HepG2 (cell line): ENCODE measurements around the gene UBE3B. TPM values are rescaled to one million over a fixed set of nuclear protein-coding genes. Genes with fewer than 3 reads are reported as not detected.

Experiments used
- ATAC-seq: fragments of 200-7000 bp; cut with Tn5 transposase; 3 replicates; pipeline ENCODE4 v1.9.1; 2020; ENCODE audit warnings: mild to moderate bottlenecking, moderate library complexity
- BruUV-seq: library from RNA; stranded (reverse); fragments of 400-500 nt; replicated peaks from 2 replicates; lab custom pipeline; 2021; lab: Mats Ljungman, UMichigan
- CTCF ChIA-PET: fragments of 300-600 bp; formaldehyde crosslinking; extraction: SDS; loops from one replicate; lab custom pipeline; 2021; ENCODE audit warnings: low total read pairs, inconsistent platforms, low intra/inter-chr PET ratio; lab: Yijun Ruan, JAX
- POLR2A ChIA-PET: fragments of 350-600 bp; sonication (Branson Sonifier 250); formaldehyde crosslinking; loops from one replicate; lab custom pipeline; 2020; ENCODE audit warnings: antibody characterized with exemption, inconsistent platforms; lab: Yijun Ruan, JAX
- DNase-seq: peaks from one replicate; pipeline ENCODE4 v3.0.0-alpha.2; 2015; ENCODE audit warnings: low spot score
- FAIRE-seq: peaks from 3 replicates; lab custom pipeline; 2011; peaks lifted over from hg19 to GRCh38; lab: Jason Lieb, UNC
- H2AFZ ChIP-seq: one replicate; pipeline ENCODE4 v1.6.1; 2011; ENCODE audit warnings: low read length, inconsistent platforms
- H3K27ac ChIP-seq: fragments of 300-600 bp; 3 replicates; pipeline ENCODE4 v1.8.0; 2011; ENCODE audit warnings: mixed run types, mild to moderate bottlenecking, mixed read lengths, low read length, inconsistent platforms; ENCODE audit not compliant: insufficient read depth; ENCODE audit errors: extremely low read length
- H3K27me3 ChIP-seq, 2 experiments: fragments of 200-600 bp in 1 of 2; 2 replicates in 1 of 2; 3 replicates in 1 of 2; pipeline versions ENCODE4 v1.6.0 to v1.8.0; 2011; ENCODE audit warnings: low read length in 2 of 2, mild to moderate bottlenecking in 2 of 2, moderate library complexity in 2 of 2, inconsistent platforms in 1 of 2; ENCODE audit not compliant: insufficient read depth in 2 of 2, control insufficient read depth in 1 of 2
- H3K36me3 ChIP-seq, 2 experiments: fragments of 200-600 bp in 1 of 2; replicated peaks in 1 of 2; 2 replicates in 1 of 2; 3 replicates in 1 of 2; pipeline versions ENCODE4 v1.5.1 to v1.8.0; 2011; ENCODE audit warnings: low read length in 2 of 2, inconsistent platforms in 1 of 2; ENCODE audit not compliant: insufficient read depth in 2 of 2, control insufficient read depth in 1 of 2
- H3K4me1 ChIP-seq: 2 replicates; pipeline ENCODE4 v1.5.1; 2012; ENCODE audit warnings: low read length, inconsistent platforms; ENCODE audit not compliant: insufficient read depth
- H3K4me2 ChIP-seq: 2 replicates; pipeline ENCODE4 v1.6.0; 2011; ENCODE audit warnings: low read depth, low read length, inconsistent platforms
- H3K4me3 ChIP-seq, 3 experiments: fragments of 200-600 bp in 1 of 3; sonication (generic), shearing (Covaris generic) in 1 of 3; replicated peaks in 1 of 3; 2 replicates each; pipeline ENCODE4 v1.5.1; 2011 to 2016; ENCODE audit warnings: low read length in 3 of 3, inconsistent platforms in 2 of 3, low read depth in 2 of 3, mild to moderate bottlenecking in 2 of 3, control low read depth in 1 of 3, mixed read lengths in 1 of 3; ENCODE audit not compliant: insufficient read depth in 1 of 3
- H3K79me2 ChIP-seq: one replicate; pipeline ENCODE4 v1.6.1; 2011; ENCODE audit warnings: low read length, inconsistent platforms; ENCODE audit not compliant: insufficient read depth
- H3K9ac ChIP-seq: 2 replicates; pipeline ENCODE4 v1.6.0; 2011; ENCODE audit warnings: mild to moderate bottlenecking, low read depth, low read length, inconsistent platforms; ENCODE audit not compliant: insufficient read depth
- H3K9me3 ChIP-seq: 2 replicates; pipeline ENCODE4 v1.5.1; 2012; ENCODE audit warnings: mild to moderate bottlenecking, low read length
- H4K20me1 ChIP-seq: 2 replicates; pipeline ENCODE4 v1.6.0; 2011; ENCODE audit warnings: inconsistent platforms, mild to moderate bottlenecking, low read length, moderate library complexity; ENCODE audit not compliant: insufficient read depth
- CREBL2 ChIP-seq: sonication (generic); formaldehyde crosslinking; IDR thresholded peaks from 2 replicates; pipeline ENCODE4 v1.8.1; 2023; ENCODE audit warnings: missing genetic modification reagents, mild to moderate bottlenecking, borderline replicate concordance
- CTCF ChIP-seq: sonication (generic); formaldehyde crosslinking; IDR thresholded peaks from 2 replicates; pipeline ENCODE4 v1.5.0; 2020; ENCODE audit warnings: mild to moderate bottlenecking, missing genetic modification reagents, moderate library complexity
- ETV5 ChIP-seq: IDR thresholded peaks from 2 replicates; pipeline ENCODE4 v1.6.1; 2018; ENCODE audit warnings: missing biosample characterization, missing genetic modification reagents, inconsistent platforms, borderline replicate concordance
- ZBTB33 ChIP-seq: sonication (generic); formaldehyde crosslinking; IDR thresholded peaks from 2 replicates; pipeline ENCODE4 v1.4.0; 2020; ENCODE audit warnings: missing genetic modification reagents
- ZNF816 ChIP-seq: sonication (generic); formaldehyde crosslinking; IDR thresholded peaks from 2 replicates; pipeline ENCODE4 v1.8.0; 2022; ENCODE audit warnings: missing genetic modification reagents, mild to moderate bottlenecking, borderline replicate concordance
- WGBS: methylation state at CpG from one replicate; pipeline ENCODE4 v1.1.6; 2017; ENCODE audit warnings: low lambda C conversion rate; 5-methylcytosine and 5-hydroxymethylcytosine counted together
- in situ Hi-C: cut with HindIII; loops from 2 replicates; pipeline ENCODE4 v1.10.0; 2017; ENCODE audit warnings: low pct_unique_long_range_greater_than_20kb; ENCODE audit not compliant: extremely low pct_ligation_motif_present
- intact Hi-C: fragments of 100-400 bp; cut with micrococcal nuclease; formaldehyde crosslinking; loops from one replicate; pipeline ENCODE4 v1.10.0; 2022; ENCODE audit not compliant: unreplicated experiment
- polyA plus RNA-seq, 8 experiments: library from polyadenylated mRNA; depleted of rRNA in 3 of 8; stranded (reverse) in 7 of 8; unstranded in 1 of 8; fragments of >200 nt; fragmentation: Illumina TruSeq in 4 of 8; extraction: Trizol in 4 of 8; gene quantifications; 2 replicates each; pipeline versions ENCODE4 v1.2.1 to v1.2.3, GENCODE V29; 2011 to 2016; ENCODE audit warnings: low read depth in 4 of 8, missing spikeins in 1 of 8, mixed read lengths in 1 of 8; ENCODE audit not compliant: insufficient read depth in 1 of 8
- total RNA-seq, 5 experiments: library from RNA; depleted of rRNA; stranded (reverse); fragments of >200 nt; fragmentation: Illumina TruSeq; extraction: Trizol; gene quantifications; 2 replicates each; pipeline ENCODE4 v1.2.3, GENCODE V29; 2016; ENCODE audit warnings: low read depth in 1 of 5

The UBE3B gene
- total and polyA plus RNA-seq, 2 of the 13 experiments (the other 11 are each of a cell fraction or from before 2014, with no cell fraction given) = 22.7 to 25.3 TPM

- Histone ChIP-seq H3K4me3 (no peak overlapping the region), H2AFZ (no peak overlapping the region), H3K79me2 (no peaks in the 10 kb centered on the region), H3K27ac (no peak overlapping the region), H4K20me1 (no peaks in the 10 kb centered on the region), H3K9ac (no peak overlapping the region), H3K27me3 (no peaks in the 10 kb centered on the region), H3K36me3 (peaks cover 21 to 55% of the 10 kb centered on the region in 2 experiments), H3K4me2 (no peak overlapping the region), H3K4me1 (peaks cover 32% of the 10 kb centered on the region), H3K9me3 (no peaks in the 10 kb centered on the region)
- in situ Hi-C loops = no loop called here
- no TSS peak for BruUV-seq
- FAIRE-seq = no peak
- WGBS = 87% methylated on average over 16 of the region's 16 CpGs
- ChIA-PET POLR2A (no interaction called here), CTCF (no interaction called here)
- intact Hi-C loops = no loop called here
- DNase-seq = no peak
- TF ChIP-seq ETV5 (CRISPR knock-in tag) = no peak
- 0 out of 2 replicates have a peak, but pooled peaks have one; percentile 26 for TF ChIP-seq CTCF (CRISPR knock-in tag)
- peak; percentile 32; the same call in 1 of the 2 replicates for TF ChIP-seq ZBTB33 (CRISPR knock-in tag)
- TF ChIP-seq ZNF816 (CRISPR knock-in tag) = no peak
- no peak for TF ChIP-seq CREBL2 (CRISPR knock-in tag)
- ATAC-seq = peak; percentile 75
Observed at GRCh38 chr12:109449845-109450532, 27.4 kb upstream of the UBE3B start.
